Measurements from ENCODE around the gene SEC11A.

DNA sequence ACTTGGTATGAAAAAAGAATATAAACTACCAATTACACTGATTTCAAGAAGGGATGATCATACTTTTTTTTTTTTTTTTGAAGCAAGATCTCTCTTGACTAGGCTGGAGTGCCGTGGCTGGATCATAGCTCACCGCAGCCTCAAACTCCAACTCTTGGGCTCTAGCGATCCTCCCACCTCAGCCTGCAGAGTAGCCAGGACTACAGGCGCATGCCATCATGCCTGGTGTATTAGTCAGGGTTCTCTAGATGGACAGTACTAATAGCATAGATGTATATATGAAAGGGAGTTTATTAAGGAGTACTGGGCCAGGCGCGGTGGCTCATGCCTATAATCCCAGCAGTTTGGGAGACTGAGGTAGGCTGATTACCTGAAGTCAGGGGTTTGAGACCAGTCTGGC is 11.5 kb upstream of the SEC11A start:
- TF ChIP-seq, protein P1, sequence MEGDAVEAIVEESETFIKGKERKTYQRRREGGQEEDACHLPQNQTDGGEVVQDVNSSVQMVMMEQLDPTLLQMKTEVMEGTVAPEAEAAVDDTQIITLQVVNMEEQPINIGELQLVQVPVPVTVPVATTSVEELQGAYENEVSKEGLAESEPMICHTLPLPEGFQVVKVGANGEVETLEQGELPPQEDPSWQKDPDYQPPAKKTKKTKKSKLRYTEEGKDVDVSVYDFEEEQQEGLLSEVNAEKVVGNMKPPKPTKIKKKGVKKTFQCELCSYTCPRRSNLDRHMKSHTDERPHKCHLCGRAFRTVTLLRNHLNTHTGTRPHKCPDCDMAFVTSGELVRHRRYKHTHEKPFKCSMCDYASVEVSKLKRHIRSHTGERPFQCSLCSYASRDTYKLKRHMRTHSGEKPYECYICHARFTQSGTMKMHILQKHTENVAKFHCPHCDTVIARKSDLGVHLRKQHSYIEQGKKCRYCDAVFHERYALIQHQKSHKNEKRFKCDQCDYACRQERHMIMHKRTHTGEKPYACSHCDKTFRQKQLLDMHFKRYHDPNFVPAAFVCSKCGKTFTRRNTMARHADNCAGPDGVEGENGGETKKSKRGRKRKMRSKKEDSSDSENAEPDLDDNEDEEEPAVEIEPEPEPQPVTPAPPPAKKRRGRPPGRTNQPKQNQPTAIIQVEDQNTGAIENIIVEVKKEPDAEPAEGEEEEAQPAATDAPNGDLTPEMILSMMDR (IDR thresholded peaks at IDR 0.05) = no peak
- TF ChIP-seq ZFX (IDR thresholded peaks at IDR 0.05; ENCODE audit: borderline replicate concordance) = no peak
